Renal cortical epithelial cell (primary cell): ENCODE measurements around the gene GMPR2. TPM values are rescaled to one million over a fixed set of nuclear protein-coding genes. Genes with fewer than 3 reads are reported as not detected.

Source experiments
- DNase-seq: peaks from one replicate; pipeline ENCODE4 v3.0.0-alpha.2; 2011; ENCODE audit warnings: low read depth
- total RNA-seq: library from RNA; depleted of rRNA; stranded (reverse); fragments of >200 nt; gene quantifications from 2 replicates; pipeline ENCODE4 v1.2.3, GENCODE V29; 2014

GMPR2 gene
- total RNA-seq, 1 donor from 2014 or later: 106 TPM

GRCh38 chr14:24252289-24253124 is 19.8 kb downstream of the GMPR2 start:
- DNase-seq: no peak

- DNase-seq: no peak
Observed at GRCh38 chr14:24253936-24254335, 21.2 kb downstream of the GMPR2 start.

GRCh38 chr14:24254630-24255392 is 22.1 kb downstream of the GMPR2 start:
- no peak for DNase-seq

GRCh38 chr14:24255438-24255837 is 22.7 kb downstream of the GMPR2 start:
- DNase-seq: no peak

GRCh38 chr14:24255931-24256711 is 23.4 kb downstream of the GMPR2 start:
- DNase-seq: no peak

- DNase-seq: no peak
Observed at GRCh38 chr14:24256960-24257359, 24.2 kb downstream of the GMPR2 start.

GRCh38 chr14:24258119-24258518 is 25.4 kb downstream of the GMPR2 start:
- no peak for DNase-seq

- no peak for DNase-seq
Observed at GRCh38 chr14:24258548-24259265, 26.0 kb downstream of the GMPR2 start.

- DNase-seq: no peak
Observed at GRCh38 chr14:24259282-24260025, 26.7 kb downstream of the GMPR2 start.

GRCh38 chr14:24260026-24260779 is 27.5 kb downstream of the GMPR2 start:
- no peak for DNase-seq

GRCh38 chr14:24260780-24261157 is 28.0 kb downstream of the GMPR2 start:
- DNase-seq: no peak

GRCh38 chr14:24261256-24261968 is 28.7 kb downstream of the GMPR2 start:
- DNase-seq: no peak

GRCh38 chr14:24261969-24262327 is 29.2 kb downstream of the GMPR2 start:
- DNase-seq: no peak

- DNase-seq: no peak
Observed at GRCh38 chr14:24262821-24263733, 30.3 kb downstream of the GMPR2 start, which contains the start of gene TGM1. TGM1 (minus strand) TSS chr14:24263177; CDS start chr14:24262352, 825 bp downstream.

GRCh38 chr14:24263848-24264247 is 31.1 kb downstream of the GMPR2 start:
- no peak for DNase-seq

- DNase-seq: no peak
Observed at GRCh38 chr14:24264298-24264697, 31.6 kb downstream of the GMPR2 start.

- no peak for DNase-seq
Observed at GRCh38 chr14:24266344-24267244, 33.9 kb downstream of the GMPR2 start.
